HK-2 (cell line): Measurements from ENCODE around the gene OR2H2.
A peak's percentile ranks its signal among the peaks of the same experiment; 100 is the strongest.

Experiments
- DNase-seq: peaks from one replicate; pipeline ENCODE4 v3.0.0-alpha.2; 2018; ENCODE audit not compliant: unreplicated experiment

The OR2H2 gene

DNA sequence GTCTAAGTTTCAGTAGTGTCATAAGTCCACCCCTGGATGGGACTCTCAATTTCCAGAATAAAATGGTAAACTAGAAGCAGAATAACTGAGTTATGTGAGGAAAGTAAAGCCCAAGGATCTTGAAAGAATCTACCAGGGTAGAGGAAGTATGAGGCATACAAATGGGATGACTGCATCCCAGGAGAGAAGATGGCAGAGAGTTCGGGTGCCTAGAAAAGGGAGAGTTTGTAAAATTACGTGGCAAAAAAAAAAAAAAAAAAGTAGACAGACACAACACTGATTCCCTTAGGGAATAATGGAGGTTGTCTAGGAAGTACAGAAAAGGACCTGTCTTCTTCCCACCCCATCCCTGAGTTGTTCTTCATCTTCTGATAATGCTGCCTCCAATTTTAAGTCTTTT, 44.6 kb downstream of the OR2H2 start:
- DNase-seq: no peak

DNA sequence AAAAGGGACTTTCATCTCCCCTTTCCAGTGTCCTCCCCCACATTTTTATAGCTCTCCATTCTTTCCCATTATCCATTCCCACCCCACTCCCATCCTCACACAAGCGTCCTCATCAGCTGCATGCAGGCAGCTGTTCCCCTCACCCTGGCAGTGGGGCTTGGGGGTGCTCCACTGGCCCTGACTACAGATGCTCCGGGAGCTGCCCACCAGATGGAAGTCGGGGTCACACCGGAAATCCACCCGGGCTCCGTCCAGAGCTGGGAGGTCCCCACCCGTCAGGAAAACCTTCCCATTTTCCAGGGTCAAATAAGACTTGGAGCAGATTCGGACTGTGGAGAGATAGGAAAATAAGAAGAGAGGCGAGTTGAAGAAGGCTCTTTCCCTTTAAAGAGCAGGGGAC, 45.4 kb downstream of the OR2H2 start:
- no peak for DNase-seq

DNA sequence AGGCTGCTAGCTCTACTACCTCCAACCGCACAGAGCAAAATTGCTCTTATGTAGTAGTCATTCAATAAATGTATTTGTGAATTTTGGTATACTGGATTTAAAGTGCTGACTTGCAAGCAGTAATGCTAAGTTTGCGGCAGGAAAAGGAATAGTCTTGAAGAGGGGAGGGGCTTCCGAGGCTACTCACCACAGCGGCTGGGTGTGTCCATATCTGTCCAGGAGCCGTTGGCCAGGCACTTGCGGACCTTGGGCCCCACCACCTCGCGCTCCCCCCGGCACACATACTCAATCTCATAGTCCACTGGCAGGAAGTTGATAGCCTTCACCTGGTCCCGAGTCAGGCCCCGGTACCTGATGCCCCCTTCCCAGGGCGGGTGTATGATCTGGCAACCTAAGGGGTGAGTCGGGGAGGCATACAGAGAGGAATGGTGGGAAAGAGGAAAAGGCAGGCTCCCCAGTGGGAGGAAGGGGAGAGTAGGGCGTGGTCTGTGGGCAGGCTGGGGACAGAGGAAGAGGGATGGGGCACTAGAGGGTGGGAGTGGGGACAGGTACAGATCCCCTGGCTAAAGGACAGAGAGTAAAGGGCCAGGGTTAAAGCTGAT, 46.4 kb downstream of the OR2H2 start:
- DNase-seq: no peak

DNA sequence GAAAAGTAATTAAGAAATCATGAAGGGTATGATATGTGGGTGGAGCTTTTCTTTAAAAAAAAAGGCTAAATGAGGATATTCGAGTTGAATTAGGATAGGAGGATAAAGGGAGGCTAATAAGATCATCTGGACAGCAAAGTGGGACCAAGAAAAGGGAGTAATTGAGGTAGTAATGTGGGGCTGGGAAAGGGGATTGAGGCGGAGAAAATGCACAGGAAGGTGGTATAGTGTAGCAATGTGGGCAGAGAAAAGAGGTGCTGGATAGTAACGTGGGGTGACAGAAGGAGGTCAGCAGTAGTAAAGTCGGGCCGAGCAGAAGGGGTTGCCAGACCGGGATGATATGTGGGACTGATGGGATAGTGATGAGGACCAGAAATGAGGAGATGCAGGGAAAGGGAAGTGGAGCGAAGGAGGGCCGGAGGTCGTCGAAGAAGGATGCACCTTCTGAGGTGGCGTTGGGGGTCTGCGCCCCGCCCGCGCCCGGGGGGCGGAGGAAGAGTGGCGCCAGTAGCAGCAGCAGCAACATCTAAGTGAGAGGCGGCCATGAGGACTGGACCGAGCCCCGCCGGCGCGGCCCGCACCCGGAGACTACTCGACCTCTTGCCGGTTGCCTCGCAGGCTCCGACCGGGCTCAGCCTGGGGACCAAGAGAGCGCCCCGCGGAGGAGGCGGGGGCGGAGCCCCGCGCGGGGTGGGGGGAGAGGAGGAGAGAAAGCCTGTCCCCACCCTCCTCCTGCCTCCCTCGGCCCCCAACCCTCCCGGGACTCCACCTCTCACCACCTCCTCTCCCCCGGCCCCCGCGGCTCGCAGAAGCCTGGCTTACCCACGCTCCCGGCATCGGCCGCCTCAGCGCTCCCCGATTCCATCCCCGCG, 47.2 kb downstream of the OR2H2 start:
- peak; percentile 56 for DNase-seq

DNA sequence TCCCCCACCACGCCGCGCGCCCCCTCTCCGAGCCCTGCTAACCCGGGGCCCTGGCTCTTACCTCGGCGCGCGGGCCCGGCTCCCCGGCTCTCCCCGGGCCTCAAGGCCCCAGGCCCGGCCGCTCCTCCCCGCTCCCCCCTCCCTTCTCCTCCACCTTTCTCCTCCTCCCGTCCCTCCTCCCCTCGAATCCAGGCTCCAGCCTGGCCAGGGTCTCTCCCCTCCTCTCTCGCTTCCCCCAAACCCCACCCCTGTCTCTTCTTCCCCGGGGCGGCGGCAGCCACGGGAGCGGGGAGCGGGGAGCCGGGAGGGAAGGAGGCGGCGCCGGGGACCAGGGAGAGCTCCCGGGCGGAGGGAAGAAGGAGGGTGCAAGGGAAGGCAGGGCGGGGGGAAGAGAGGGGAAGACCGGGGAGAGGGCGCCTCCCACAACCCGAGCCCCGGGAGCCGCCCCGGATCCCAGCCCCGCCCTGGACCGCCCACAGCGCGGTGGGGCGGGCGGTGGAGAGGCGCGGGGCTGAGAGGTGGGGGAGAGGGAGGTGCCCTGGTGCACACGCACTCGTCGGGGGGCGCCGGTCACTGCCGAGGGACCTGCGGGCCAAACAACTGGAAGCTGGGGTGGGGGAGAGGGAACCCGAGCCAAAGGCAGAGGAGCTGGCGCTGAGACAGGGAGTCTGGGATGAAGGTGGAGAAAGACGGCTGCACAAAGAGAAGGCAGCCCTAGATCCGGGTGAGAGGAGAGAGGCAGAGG, 48.0 kb downstream of the OR2H2 start, which contains the start of gene GABBR1:
Gene GABBR1, minus strand, starts transcription at position 395 of the 745 bp plus-strand sequence. CDS start 798 bp downstream, outside the sequence.
- DNase-seq: peak; percentile 85

DNA sequence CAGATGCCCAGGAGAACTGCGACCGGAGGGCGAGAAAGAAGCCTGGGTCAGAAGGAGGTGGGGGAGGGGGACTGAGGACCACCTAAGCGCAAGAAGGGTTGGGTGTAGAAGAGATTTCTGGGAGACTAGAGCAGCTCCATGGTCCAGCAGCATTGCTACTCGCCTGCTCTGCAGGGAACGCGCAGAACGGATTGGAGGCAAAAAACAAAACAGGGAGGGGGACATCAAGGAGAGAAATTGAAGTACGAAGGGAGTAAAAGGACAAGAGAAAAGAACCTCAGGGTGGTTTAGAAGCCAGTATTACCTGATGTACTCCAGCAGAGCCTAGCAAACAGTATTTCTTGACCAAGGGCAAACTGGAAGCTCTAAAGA, 48.6 kb downstream of the OR2H2 start:
- no peak for DNase-seq

DNA sequence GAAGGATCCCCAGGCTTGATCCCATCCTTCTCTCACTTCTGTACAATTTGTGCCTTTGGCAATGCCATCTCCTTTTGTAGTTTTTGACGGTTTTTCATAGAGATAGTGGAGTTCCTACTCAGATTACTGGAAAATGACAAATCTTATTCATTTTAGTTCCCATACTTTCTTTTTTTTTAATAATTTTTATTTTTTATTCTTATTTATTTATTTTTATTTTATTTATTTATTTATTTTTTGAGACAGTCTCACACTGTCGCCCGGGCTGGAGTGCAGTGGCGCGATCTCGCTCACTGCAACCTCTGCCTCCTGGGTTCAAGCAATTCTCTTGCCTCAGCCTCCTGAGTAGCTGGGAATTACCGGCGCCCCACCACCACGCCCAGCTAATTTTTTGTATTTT, 52.3 kb downstream of the OR2H2 start:
- DNase-seq: no peak
